Upper lobe of left lung (tissue), 4 donors: ENCODE measurements around the gene MTFMT.
"Not testable (repeated sequence)": the region's sequence is repeated elsewhere in the genome, so short reads cannot be mapped to it uniquely, and the experiment has no call there.

Experiments used
- CTCF ChIP-seq, 6 experiments: fragments of 450-650 bp in 4 of 6; fragments of 200-600 bp in 2 of 6; sonication (generic) in 2 of 6; IDR thresholded peaks; one replicate each; pipeline ENCODE4 v1.5.1; 2016 to 2019; ENCODE audit warnings: antibody characterized with exemption in 6 of 6
- EP300 ChIP-seq, 4 donors: sonication (generic); formaldehyde crosslinking; IDR thresholded peaks; one replicate each; pipeline ENCODE4 v1.5.1; 2017; ENCODE audit warnings: antibody characterized with exemption in 4 of 4, control low read depth in 2 of 4
- POLR2A ChIP-seq, 4 donors: fragments of 450-650 bp; IDR thresholded peaks; one replicate each; pipeline ENCODE4 v1.5.1; 2016 to 2017; ENCODE audit warnings: antibody characterized with exemption in 4 of 4, mild to moderate bottlenecking in 2 of 4

GRCh38 chr15:65075607-65076395 is 46.4 kb upstream of the MTFMT start:
- not testable (repeated sequence) for TF ChIP-seq POLR2A, CTCF, EP300 (IDR thresholded peaks at IDR 0.05)
